ENCODE results near the gene ORAI2. TPM values are rescaled to one million over a fixed set of nuclear protein-coding genes. Genes with fewer than 3 reads are reported as not detected.

The ORAI2 gene
- total and polyA plus RNA-seq, 4 donors, result 7.6 to 48.9 (median 27.4) TPM

- H3K27me3 ChIP-seq (ENCODE audit: control insufficient read depth in 3 of 3, insufficient read depth in 3 of 3, low read length in 2 of 3), result no peaks in the 10 kb centered on the region
- no peak for TF ChIP-seq CTCF (IDR thresholded peaks at IDR 0.05; ENCODE audit: control extremely low read depth, extremely low read depth)
- H3K4me1 ChIP-seq (ENCODE audit: control insufficient read depth in 5 of 5, insufficient read depth in 5 of 5, low read length in 5 of 5), result no peaks in the 10 kb centered on the region
- ATAC-seq (ENCODE audit: insufficient read depth, low FRiP score) (no peak), DNase-seq (no peak)
- H3K4me3 ChIP-seq, result no peak overlapping the region
- H3K36me3 ChIP-seq (ENCODE audit: control insufficient read depth in 4 of 4, insufficient read depth in 4 of 4, low read length in 4 of 4), result peaks cover 2 to 38% (median 34%) of the 10 kb centered on the region in 4 donors
- WGBS, 2 donors, result 94 to 98% methylated on average over 5 of the region's 5 CpGs
- H3K9ac ChIP-seq (ENCODE audit: insufficient read depth in 1 of 2, low read length in 2 of 2), result no peak overlapping the region
- H3K9me3 ChIP-seq (ENCODE audit: control insufficient read depth in 4 of 4, insufficient read depth in 3 of 4, low read length in 3 of 4), result peaks cover 0 to 6% (median 0%) of the 10 kb centered on the region in 4 donors
- H3K27ac ChIP-seq (ENCODE audit: low read depth in 1 of 2, low read length in 1 of 2), result no peak overlapping the region
Measured at GRCh38 chr7:102413091-102413490, 20.3 kb upstream of the ORAI2 start.

- DNase-seq (no peak), ATAC-seq (ENCODE audit: insufficient read depth, low FRiP score) (no peak)
- Histone ChIP-seq H3K36me3 (ENCODE audit: control insufficient read depth in 4 of 4, insufficient read depth in 4 of 4, low read length in 4 of 4) (peaks cover 7 to 36% (median 33%) of the 10 kb centered on the region in 4 donors), H3K9ac (ENCODE audit: insufficient read depth in 1 of 2, low read length in 2 of 2) (no peak overlapping the region), H3K27ac (ENCODE audit: low read depth in 1 of 2, low read length in 1 of 2) (no peak overlapping the region), H3K4me1 (ENCODE audit: control insufficient read depth in 5 of 5, insufficient read depth in 5 of 5, low read length in 5 of 5) (no peaks in the 10 kb centered on the region), H3K27me3 (ENCODE audit: control insufficient read depth in 3 of 3, insufficient read depth in 3 of 3, low read length in 2 of 3) (no peaks in the 10 kb centered on the region), H3K4me3 (no peak overlapping the region), H3K9me3 (ENCODE audit: control insufficient read depth in 4 of 4, insufficient read depth in 3 of 4, low read length in 3 of 4) (peaks cover 0 to 6% (median 0%) of the 10 kb centered on the region in 4 donors)
- TF ChIP-seq CTCF (IDR thresholded peaks at IDR 0.05; ENCODE audit: control extremely low read depth, extremely low read depth), result no peak
- WGBS, 2 donors, result 95 to 98% methylated on average over 4 of the region's 4 CpGs
Measured at GRCh38 chr7:102413611-102414010, 19.8 kb upstream of the ORAI2 start.

- Histone ChIP-seq H3K27ac (ENCODE audit: low read depth in 1 of 2, low read length in 1 of 2) (peak overlapping the region in 1 of 2 donors; percentile 59), H3K4me1 (ENCODE audit: control insufficient read depth in 5 of 5, insufficient read depth in 5 of 5, low read length in 5 of 5) (no peaks in the 10 kb centered on the region), H3K9me3 (ENCODE audit: control insufficient read depth in 4 of 4, insufficient read depth in 3 of 4, low read length in 3 of 4) (no peaks in the 10 kb centered on the region), H3K9ac (ENCODE audit: insufficient read depth in 1 of 2, low read length in 2 of 2) (no peak overlapping the region), H3K36me3 (ENCODE audit: control insufficient read depth in 4 of 4, insufficient read depth in 4 of 4, low read length in 4 of 4) (peaks cover 7 to 32% (median 22%) of the 10 kb centered on the region in 4 donors), H3K4me3 (no peak overlapping the region), H3K27me3 (ENCODE audit: control insufficient read depth in 3 of 3, insufficient read depth in 3 of 3, low read length in 2 of 3) (no peaks in the 10 kb centered on the region)
- DNase-seq, result no peak
- WGBS, 2 donors, result 45 to 56% methylated on average over 12 of the region's 12 CpGs
- no peak for ATAC-seq (ENCODE audit: insufficient read depth, low FRiP score)
- no peak for TF ChIP-seq CTCF (IDR thresholded peaks at IDR 0.05; ENCODE audit: control extremely low read depth, extremely low read depth)
Measured at GRCh38 chr7:102415685-102416225, 17.6 kb upstream of the ORAI2 start.

GRCh38 chr7:102416406-102416805, 17.0 kb upstream of the ORAI2 start:
- peaks cover 7 to 32% (median 20%) of the 10 kb centered on the region in 4 donors for H3K36me3 ChIP-seq (ENCODE audit: control insufficient read depth in 4 of 4, insufficient read depth in 4 of 4, low read length in 4 of 4)
- no peaks in the 10 kb centered on the region for H3K27me3 ChIP-seq (ENCODE audit: control insufficient read depth in 3 of 3, insufficient read depth in 3 of 3, low read length in 2 of 3)
- no peak for TF ChIP-seq CTCF (IDR thresholded peaks at IDR 0.05; ENCODE audit: control extremely low read depth, extremely low read depth)
- no peaks in the 10 kb centered on the region for H3K4me1 ChIP-seq (ENCODE audit: control insufficient read depth in 5 of 5, insufficient read depth in 5 of 5, low read length in 5 of 5)
- H3K4me3 ChIP-seq, result no peak overlapping the region
- DNase-seq (no peak), ATAC-seq (ENCODE audit: insufficient read depth, low FRiP score) (no peak)
- H3K27ac ChIP-seq (ENCODE audit: low read depth in 1 of 2, low read length in 1 of 2), result peak overlapping the region in 1 of 2 donors; percentile 27
- no peak overlapping the region for H3K9ac ChIP-seq (ENCODE audit: insufficient read depth in 1 of 2, low read length in 2 of 2)
- no peaks in the 10 kb centered on the region for H3K9me3 ChIP-seq (ENCODE audit: control insufficient read depth in 4 of 4, insufficient read depth in 3 of 4, low read length in 3 of 4)
- WGBS, 2 donors, result 92 to 94% methylated on average over 6 of the region's 6 CpGs

Measured in lung (tissue), 12 donors.